Fibroblast of skin of right biceps (primary cell): ENCODE data around the gene IL37.
"Not testable (repeated sequence)": the region's sequence is repeated elsewhere in the genome, so short reads cannot be mapped to it uniquely, and the experiment has no call there.

Source experiments
- DNase-seq: peaks from one replicate; pipeline ENCODE4 v3.0.0-alpha.2; 2013

IL37 gene

DNA sequence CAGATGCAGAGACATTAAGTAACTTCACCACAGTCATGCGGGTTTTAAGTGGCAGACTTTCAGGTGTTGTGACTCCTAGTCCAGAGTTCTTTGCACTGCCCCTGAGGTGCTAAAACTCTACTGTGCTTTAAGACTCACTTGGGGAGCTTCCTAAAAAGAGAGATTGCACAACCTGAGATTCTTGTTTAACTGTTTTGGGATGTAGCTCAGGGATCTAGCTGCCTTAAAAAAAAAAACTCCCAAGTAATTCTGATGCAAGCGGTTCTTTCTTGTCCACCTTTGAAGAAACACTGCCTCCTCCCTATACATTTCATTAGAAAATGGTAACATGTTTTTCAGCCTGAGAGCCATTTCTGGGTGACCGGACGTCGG lies 13.0 kb downstream of the IL37 start:
- no peak for DNase-seq

DNA sequence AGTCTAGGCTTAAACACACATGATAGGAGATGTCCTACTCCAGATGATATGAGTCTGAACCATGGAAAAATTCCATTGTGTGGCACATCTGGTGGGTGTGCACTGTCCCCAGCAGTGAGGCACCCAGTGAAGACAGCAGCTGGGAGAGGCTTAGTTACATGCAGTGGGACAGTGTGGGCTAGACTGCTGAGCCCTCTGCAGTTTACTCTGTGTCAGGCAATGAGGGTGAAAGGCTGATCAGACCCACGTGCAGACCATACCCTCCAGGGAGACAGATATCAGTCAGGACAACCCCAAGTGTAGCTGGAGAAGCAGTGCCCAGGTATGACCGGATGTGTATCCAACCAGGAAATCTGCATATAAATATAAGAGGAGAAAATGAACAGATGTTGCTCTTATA lies 13.4 kb downstream of the IL37 start:
- no peak for DNase-seq

DNA sequence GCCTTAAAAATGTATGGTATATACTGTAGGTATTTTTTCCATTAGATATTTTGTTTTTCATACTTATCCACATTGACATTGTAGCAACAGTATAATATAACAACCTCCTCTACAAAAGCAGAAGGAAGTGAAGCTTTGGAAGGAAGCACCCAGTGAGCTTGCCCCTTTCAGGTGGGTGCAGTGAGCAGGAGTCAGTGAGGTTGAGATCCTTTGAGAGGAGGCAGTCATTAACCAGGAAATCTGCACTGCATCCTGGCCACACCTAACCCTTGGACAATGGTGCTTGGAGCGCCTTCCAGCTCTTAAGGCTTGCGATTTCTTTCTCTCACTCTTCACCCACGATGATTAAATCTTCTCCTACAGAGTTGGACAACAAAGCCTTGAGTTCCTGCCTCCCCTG lies 13.9 kb downstream of the IL37 start:
- DNase-seq, result no peak

DNA sequence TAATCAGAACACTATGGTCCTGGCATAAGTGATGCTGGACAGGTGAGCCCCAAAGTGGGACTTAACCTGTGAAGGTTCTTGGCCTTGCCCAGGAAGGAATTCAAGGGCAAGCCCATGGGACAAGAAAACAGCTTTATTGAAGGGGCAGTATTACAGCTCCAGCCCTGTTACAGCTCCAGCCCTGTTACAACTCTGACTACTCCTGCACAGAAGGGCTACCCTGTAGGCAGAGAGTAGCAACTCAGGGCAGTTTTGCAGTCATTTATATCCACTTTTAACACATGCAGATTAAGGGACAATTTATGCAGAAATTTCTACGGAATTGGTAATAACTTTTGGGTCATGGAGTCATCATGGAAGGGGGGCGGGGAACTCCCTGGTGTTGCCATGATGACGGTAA lies 15.7 kb downstream of the IL37 start:
- no peak for DNase-seq

DNA sequence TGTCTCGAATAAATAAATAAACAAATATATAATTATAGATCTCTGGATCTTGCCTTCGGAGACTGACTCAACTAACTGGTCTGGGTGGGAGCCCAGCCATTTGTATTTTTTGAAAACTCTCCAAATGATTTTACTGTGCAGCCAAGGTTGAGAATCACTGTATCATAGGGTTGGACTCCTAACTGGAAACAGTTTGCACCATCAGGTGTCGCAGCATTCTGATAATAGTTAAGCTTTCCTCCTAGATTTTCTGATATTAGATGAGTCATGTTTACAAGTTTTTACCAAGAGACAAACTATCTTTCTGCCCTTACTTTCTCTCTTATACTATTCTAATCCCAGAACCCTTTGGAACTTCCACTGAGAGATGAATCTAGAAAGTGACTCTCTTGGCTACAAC lies 16.8 kb downstream of the IL37 start:
- no peak for DNase-seq

DNA sequence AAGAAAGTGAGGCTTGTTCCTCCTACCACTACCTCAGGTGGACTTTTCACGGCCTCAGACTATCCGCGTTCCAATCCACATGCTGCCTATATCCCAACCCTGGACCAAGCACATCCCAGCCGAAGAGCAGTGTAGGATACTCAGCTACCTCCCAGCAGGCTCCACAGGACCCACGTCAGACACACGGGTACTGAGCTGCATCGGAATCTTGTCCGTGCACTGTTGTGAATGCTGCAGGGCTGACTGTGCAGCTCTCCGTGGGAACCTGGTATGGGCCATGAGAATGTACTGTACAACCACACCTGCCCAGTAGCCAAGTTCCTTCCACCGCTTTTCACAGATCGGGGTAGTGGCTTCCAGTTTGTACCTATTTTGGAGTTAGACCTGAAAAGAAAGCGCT lies 22.3 kb downstream of the IL37 start:
- no peak for DNase-seq

DNA sequence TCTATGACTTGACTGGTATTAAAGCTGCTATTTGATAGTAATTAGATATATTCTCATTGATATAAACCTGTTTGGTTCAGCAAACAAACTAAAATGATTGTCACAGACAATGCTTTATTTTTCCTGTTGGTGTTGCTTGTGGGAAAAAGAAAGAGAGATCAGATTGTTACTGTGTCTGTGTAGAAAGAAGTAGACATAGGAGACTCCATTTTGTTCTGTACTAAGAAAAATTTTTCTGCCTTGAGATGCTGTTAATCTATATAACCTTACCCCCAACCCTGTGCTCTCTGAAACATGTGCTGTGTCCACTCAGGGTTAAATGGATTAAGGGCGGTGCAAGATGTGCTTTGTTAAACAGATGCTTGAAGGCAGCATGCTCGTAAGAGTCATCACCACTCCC lies 23.2 kb downstream of the IL37 start:
- not testable (repeated sequence) for DNase-seq

DNA sequence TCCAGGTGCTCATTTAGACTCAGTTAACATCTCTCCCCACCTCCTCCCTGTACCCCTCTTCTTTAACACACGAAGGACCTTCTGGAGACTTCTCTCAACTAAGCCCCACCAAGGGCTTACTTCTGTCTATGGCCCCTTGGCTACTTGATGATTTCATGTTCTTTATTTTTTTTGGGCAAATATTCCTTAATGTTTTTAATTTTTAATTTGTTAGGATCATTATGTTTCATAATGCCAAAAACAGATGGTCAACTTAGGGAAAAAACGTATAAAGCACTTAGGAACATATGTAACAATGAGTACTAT lies 25.9 kb downstream of the IL37 start:
- no peak for DNase-seq

DNA sequence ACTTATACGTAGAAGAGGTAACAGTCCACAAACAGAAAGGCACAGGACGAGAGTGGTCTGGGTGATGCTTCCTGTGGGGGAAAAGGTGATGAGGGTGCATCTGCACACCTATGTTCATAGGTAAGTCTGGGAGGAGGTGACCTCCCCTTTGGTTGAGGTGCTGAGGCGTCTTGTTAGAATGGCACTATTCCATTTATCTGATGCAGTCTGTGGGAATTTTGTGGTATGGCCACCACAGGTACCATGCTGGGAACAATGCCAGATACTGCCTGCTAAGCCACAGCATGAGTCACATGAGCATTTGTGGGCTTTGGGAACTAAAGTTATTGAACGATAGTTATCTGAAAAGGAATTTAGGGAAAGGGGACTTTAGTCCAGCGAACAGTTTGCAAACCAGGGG lies 27.9 kb downstream of the IL37 start:
- peak; percentile 45 for DNase-seq

DNA sequence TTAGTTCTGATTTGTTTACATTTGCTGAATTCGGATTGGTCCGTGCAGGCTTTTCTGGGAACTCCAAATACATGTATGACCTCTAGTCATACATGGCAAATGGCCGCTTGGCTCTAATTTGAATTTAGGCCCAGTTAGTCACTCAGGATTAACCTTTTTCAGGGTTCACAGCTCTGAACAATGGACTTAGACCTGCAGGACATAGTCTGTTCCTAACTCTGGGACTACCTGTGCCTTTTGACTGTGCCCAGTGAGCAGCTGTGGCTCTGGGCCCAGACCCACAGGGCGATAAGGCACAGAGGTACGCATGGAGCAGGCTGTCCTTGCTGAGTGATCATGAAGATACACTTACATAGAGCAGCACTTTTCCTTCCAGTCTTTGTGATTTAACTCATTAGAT lies 28.5 kb downstream of the IL37 start:
- no peak for DNase-seq

DNA sequence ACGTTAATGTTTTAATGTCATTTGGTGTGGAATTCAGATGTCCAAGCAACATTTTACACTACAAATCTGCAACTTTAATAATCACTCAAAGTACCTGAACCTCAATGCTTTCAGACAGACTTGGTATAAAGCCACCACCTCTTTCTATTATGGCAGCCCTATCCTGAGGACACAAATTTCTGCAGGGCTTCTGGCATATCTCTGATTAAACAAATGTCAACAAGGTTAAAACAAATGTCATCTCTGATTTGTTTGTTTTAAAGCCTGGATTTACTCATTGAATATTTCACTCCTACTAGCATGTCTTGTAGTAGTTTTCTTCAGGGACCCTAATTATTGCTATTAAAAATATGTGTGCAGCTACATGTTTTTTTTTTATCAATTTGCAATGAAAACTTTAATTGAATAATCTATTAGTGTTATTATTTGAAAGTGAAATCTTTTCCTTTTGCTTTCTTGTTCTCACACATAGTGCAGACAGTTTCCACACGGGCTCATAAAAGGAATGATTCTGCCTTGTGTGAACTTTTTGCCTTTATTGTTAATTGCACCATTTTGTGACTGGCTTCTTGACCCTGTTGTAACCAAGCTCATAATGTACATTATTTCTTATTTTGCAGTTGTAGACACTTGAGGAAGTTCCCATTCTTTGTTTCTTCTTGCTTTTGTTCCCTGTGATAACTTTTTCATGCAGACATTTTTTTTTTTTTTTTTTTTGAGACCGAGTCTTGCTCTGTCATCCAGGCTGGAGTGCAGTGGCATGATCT lies 30.1 kb downstream of the IL37 start:
- DNase-seq, result no peak

DNA sequence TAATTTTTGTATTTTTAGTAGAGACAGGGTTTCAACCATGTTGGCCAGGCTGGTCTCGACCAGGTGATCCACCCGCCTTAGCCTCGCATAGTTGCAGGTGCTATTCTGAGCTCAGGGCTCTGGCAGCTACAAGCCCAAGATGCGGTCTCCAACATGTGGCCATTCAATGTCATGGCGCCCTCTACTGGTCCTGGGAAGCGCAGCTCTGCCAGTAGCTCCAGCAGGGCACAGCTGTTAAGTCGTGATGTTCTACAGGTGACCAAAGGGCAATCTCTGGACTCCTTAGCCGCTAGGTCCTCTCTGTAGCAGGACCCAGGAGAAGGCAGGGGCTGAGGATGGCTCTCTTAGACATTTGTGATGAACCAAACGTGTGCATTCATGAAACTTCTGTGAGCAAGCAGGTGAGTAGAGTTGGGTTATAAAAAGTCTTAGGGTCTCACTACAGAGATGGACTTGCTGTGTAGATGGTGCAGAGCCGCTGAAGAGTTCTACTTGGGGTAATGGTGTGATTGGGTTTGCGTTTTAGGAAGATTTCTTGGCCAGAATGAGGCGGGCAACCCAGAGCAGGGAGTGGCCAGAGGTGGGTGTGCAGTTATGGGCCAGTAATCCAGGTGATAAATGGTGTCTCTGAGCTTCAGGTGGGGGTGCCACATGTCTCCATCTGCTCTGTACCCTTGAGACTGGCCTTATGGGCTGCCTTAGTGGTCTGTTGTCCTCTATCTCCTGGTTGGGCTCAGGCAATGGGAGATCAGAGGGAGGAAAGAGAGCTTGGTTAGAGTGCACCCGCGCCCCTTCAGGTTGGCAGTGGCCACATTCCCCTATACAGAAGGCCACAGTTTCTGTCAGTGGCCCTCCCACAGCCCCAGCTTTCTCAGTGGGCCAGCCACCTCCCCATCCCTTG lies 31.0 kb downstream of the IL37 start:
- peak; percentile 65 for DNase-seq

DNA sequence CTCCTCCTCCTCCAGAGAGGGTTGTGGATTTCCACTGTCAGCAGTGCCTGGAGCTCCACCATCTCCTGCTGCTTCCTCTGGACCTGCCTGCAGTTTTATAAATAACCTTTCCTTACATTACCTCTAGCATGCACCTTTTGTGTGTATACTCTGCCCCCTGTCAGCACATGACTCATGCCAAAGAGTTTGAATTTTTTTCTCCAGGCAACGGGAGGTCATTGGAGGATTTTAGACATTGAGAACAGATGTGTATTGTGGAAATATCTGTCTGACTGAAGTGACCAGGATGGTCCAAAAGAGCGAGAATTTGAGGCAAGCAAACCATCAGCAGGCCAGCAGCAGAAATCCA lies 31.7 kb downstream of the IL37 start:
- DNase-seq, result no peak

DNA sequence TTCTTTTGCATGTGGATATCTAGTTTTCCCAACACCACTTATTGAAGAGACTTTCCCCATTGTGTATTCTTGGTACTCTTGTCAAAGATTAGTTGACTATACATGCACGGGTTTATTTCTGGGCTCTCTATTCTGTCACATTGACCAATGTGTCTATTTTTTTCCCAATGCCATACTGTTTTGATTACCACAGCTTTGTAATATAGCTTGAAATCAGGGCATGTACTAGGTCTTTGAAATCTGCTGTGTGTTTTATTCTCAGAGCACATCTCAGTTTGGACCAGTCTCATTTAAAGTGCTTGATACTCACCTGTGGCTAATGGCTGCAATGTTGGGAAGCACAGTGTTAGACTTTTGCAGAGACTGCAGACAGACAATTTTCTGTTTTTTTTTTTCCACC lies 34.0 kb downstream of the IL37 start:
- DNase-seq, result no peak

DNA sequence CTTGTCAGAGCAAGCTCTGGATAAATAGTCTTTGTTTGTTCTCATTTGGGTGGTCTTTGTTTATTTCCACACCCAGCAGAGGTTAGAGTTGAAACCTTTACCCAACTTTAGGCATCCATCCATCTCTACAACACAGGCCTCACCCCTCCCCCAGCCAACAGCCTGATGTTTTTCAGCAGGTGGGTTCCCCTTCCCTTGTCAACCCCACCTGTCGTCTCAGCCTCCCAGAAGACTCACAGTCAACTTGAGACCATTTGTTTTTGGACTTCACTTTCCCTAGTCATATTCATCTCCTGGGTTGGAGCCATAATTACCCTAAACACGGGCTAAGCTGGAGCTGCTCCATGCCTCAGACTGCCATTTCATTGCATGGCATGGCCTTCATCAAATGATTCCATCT lies 35.1 kb downstream of the IL37 start:
- no peak for DNase-seq

DNA sequence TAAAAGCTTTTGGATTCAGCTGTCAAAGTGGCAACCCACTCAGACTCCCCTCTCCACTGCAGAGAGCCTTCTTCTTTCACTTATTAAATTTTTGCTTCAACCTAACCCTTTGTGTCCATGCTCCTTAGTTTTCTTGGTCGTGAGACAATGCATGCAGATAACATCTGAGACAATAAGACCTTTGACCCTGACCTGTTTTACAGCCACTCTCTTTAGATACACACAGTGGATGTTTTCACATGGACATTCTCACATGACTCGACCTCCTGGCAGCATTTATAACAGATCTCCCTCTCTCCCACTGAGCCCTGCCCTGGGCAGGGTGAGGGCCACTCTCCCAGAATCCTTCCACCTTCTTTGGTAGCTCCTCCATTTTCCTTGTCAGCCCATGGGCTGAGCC lies 36.4 kb downstream of the IL37 start:
- no peak for DNase-seq

DNA sequence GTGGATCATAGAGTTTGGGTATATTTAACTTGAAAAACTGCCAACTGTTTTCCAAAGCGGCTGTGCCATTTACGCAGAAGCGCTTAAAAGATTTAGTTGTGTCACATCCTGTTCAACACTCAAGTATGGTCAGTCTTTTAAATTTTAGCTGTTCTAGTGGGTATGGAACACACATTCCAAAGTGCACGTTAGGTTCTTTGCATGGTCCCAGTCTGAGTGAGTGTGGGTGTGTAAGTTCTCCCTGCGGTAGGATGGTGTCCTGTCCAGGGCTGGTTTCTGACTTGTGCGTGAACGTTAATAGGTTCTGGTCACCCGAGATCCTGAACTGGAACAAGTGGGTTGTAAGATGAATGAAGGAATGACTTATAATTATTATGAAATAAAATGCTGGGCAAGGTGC lies 38.5 kb downstream of the IL37 start:
- no peak for DNase-seq

DNA sequence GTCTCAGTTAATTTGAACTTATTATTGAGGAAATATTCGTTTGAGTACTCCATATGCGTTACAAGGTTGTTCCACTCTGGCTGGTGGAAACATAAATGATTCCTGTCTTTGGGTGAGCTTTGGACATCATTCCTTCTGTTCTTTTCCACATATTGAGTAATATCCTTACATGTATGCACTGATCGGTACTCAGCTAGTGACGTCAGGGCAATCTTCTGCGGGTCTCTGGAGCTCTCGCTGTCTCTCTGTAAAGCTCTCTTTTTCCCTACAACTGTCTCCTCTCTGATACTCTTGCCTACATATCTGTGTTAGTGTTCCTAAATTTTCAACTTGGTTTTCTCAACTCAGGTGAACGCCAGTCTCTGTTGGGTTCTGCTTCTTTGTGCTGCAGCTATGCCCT lies 43.4 kb downstream of the IL37 start:
- no peak for DNase-seq

DNA sequence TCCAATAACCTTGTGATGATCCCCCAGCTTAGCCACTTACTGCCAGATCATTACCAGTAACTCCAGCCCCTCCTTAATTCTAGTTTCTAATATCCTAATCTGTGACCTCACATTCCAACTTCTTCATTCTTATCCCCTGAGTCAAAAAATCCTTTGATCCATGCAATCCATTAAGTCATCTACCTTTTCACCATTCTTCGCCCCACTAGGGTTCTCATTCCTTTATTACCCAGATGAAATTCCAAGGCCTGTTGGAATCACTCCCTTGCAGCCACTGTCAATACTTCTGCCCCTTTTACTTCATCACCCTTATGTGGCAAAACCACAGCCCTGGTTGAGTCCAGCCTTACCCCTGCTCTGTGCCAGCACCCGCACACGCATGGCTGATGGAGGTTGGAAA lies 46.5 kb downstream of the IL37 start:
- DNase-seq, result peak; percentile 7

DNA sequence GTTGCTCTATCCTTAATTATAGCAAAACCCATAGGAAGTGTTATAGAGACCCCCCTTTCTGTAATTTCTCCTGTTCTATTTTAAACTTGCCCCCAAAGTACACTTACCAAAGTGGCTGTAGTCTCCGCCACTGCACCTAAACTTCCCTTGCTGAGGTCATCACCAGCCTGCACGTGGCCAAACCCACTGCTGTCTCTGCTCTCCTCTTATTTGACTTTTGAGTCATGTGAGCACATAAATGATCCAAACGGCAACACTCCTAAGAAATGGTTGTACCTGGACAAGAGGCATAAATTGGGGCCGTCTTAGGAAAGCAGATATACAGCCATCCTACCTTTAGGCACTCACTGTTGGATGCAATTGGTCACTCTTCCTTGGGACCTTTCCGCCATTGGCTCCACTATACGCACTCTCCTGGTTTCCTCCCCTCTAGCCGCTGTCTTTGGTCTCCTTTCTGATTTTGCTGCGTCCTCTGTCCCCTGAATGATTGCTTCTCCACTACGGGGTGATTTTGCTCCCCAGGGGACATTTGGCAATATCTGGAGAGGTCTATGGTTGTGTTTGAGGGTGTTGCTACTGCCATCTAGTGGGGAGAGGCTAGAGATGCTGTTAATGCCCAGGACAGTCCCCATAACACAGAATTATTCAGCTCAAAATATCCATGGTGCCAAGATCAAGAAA lies 47.6 kb downstream of the IL37 start:
- DNase-seq, result peak; percentile 64

DNA sequence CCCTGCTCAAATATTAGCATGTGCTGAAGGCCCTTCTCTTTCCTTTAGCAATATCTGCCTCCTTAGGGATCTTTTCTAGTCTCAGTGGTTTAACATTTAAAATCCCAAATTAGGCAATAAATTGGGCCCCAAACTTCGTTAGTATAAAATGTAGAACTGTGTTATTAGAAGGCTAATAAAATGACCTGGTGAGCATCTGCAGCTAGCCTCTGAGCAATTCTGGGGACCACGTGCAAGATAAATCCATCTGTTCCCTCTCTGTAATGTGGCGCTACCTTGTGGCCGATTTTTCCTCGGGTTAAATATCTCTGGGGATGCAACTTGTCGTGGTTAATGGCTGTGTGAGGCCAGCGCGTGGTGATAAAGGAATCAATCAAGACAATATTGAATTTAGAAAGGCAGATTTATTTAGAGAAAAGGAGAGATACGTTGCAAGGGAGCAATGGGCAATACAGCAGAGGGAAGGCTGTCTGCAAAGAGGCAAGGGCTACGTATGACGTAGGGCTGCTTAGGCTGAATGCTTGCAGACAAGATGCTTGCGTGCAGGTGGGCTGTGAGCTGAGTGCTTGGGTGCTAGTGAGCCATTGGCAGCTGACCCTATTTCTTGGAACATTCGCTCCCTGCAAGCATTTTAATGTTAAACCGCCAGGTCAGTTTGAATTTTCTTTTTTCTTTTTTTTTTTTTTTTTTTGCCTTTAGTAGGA lies 48.3 kb downstream of the IL37 start:
- no peak for DNase-seq

DNA sequence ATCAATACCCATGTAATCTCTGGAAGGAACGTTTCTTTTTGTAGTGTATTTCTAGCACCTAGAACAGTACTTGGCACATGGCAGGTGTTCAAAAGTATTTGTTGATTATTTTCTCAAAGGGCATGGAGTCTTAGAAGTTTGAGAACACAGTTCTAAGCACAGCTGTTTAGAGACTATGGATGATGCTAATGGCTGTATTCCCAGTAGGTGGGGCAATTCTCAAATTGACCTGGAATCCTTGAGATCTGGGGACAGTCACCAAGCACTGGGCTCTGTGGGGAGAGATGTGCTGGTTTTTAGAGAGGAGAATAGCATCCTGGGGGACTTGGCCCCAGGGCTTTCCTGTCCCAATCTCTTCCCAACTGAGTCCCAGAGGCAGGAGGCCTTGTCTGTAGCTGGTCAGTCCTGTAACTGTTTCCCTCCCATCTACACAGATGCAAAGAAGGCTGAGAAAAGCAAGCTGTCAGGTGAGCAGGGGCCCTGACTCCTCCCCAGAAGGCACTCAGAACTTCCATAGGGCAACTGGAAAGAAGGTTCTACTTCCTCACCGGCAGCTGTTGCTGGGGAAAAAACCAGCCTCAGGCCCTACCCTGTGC lies 49.4 kb downstream of the IL37 start:
- DNase-seq, result no peak
